ENCODE measurements around the gene TMEM38B. TPM values are rescaled to one million over a fixed set of nuclear protein-coding genes. Genes with fewer than 3 reads are reported as not detected.

The TMEM38B gene
- total RNA-seq, 1 donor from 2014 or later = 9.3 TPM

DNA sequence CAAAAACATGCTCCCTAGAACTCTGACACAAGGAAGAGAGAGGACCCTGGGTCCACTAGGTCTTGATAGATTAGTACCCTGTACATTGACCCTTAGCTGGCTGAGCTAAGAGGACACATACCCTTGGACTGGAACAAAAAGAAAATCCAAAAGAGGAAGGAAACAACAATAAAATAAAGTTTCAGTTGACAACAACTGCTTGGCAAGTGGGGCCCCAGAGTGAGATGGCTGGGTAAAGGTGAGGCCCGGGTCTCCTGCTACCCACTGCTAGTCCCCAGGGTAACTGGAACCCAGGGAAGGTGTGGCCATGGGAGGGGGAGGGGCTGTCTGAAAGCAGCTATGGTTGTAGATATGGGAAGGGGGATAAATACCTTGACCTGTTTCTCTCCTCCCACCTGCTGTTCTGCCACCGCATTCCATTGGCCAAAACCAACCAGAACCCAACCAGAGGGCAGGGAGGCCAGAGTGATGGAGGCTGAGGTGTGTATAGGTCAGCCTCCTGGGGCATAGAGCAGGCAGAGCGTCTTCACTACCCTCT is 20.4 kb upstream of the TMEM38B start:
- Histone ChIP-seq H3K4me3 (ENCODE audit: insufficient read depth, low read depth, low read length) (no peak overlapping the region), H3K4me1 (ENCODE audit: insufficient read depth, low read length) (no peaks in the 10 kb centered on the region), H3K4me2 (ENCODE audit: low read length) (no peak overlapping the region), H3K36me3 (ENCODE audit: insufficient read depth, low read length) (no peaks in the 10 kb centered on the region), H3K27me3 (ENCODE audit: insufficient read depth, low read length) (peaks cover 2% of the 10 kb centered on the region), H4K20me1 (ENCODE audit: insufficient read depth, low read length) (no peaks in the 10 kb centered on the region), H3K27ac (ENCODE audit: low read depth, low read length) (no peak overlapping the region), H3K9me3 (ENCODE audit: insufficient read depth, low read depth, low read length) (no peaks in the 10 kb centered on the region), H3K79me2 (ENCODE audit: insufficient read depth, low read length) (no peaks in the 10 kb centered on the region), H2AFZ (ENCODE audit: low read depth, low read length) (no peak overlapping the region), H3K9ac (ENCODE audit: low read length) (no peak overlapping the region)
- peaks cover 3% of the 10 kb centered on the region for H3K27me3 Mint-ChIP-seq (ENCODE audit: low read depth, unreplicated experiment)
- TF ChIP-seq, protein P1, sequence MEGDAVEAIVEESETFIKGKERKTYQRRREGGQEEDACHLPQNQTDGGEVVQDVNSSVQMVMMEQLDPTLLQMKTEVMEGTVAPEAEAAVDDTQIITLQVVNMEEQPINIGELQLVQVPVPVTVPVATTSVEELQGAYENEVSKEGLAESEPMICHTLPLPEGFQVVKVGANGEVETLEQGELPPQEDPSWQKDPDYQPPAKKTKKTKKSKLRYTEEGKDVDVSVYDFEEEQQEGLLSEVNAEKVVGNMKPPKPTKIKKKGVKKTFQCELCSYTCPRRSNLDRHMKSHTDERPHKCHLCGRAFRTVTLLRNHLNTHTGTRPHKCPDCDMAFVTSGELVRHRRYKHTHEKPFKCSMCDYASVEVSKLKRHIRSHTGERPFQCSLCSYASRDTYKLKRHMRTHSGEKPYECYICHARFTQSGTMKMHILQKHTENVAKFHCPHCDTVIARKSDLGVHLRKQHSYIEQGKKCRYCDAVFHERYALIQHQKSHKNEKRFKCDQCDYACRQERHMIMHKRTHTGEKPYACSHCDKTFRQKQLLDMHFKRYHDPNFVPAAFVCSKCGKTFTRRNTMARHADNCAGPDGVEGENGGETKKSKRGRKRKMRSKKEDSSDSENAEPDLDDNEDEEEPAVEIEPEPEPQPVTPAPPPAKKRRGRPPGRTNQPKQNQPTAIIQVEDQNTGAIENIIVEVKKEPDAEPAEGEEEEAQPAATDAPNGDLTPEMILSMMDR (IDR thresholded peaks at IDR 0.05; ENCODE audit: insufficient read depth, low read depth, low read length) = no peak
- TF ChIP-seq EZH2 (IDR thresholded peaks at IDR 0.05; ENCODE audit: insufficient read depth, low read length) = no peak
- FAIRE-seq (no peak), DNase-seq (ENCODE audit: low read depth) (no peak)
- H3K9me3 Mint-ChIP-seq (ENCODE audit: unreplicated experiment) = no peaks in the 10 kb centered on the region
- no peaks in the 10 kb centered on the region for H3K36me3 Mint-ChIP-seq (ENCODE audit: low read depth, unreplicated experiment)
- H3K4me1 Mint-ChIP-seq (ENCODE audit: low read depth, unreplicated experiment) = no peaks in the 10 kb centered on the region
- no peak overlapping the region for H3K4me3 Mint-ChIP-seq (ENCODE audit: unreplicated experiment)
- no peak overlapping the region for H3K27ac Mint-ChIP-seq (ENCODE audit: unreplicated experiment)

DNA sequence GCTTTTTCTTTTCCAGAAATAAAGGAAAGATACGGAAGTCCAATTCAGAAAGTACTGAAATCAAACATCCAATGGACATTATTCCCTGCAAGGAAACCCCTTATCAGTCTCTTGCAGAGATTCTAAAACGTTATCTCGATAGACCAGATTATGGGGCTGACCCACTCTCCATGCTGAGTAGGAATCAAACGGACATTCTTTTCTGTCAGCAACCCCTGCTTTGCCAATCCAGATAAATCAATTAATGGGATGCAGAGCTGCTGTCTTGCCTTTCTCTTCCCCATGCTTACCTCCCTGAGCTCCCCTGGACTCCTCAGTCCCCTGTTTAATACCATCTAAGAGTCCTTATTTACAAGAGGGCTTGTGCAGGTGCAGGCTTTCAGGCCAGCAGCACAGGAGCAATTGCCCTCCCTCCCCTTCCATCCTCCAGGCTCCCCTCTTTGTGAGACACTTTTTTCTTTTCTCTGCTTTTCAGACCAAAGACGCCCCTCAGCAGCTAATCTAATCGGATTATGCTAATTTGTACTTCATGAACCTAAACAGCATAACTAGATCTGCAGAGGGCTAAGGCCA is 17.9 kb upstream of the TMEM38B start:
- Histone ChIP-seq H3K27me3 (ENCODE audit: insufficient read depth, low read length) (peaks cover 2% of the 10 kb centered on the region), H3K9ac (ENCODE audit: low read length) (no peak overlapping the region), H2AFZ (ENCODE audit: low read depth, low read length) (no peak overlapping the region), H3K27ac (ENCODE audit: low read depth, low read length) (no peak overlapping the region), H3K4me3 (ENCODE audit: insufficient read depth, low read depth, low read length) (no peak overlapping the region), H3K9me3 (ENCODE audit: insufficient read depth, low read depth, low read length) (no peaks in the 10 kb centered on the region), H4K20me1 (ENCODE audit: insufficient read depth, low read length) (no peaks in the 10 kb centered on the region), H3K4me2 (ENCODE audit: low read length) (no peak overlapping the region), H3K79me2 (ENCODE audit: insufficient read depth, low read length) (no peaks in the 10 kb centered on the region), H3K4me1 (ENCODE audit: insufficient read depth, low read length) (no peaks in the 10 kb centered on the region), H3K36me3 (ENCODE audit: insufficient read depth, low read length) (no peaks in the 10 kb centered on the region)
- H3K27ac Mint-ChIP-seq (ENCODE audit: unreplicated experiment) = no peak overlapping the region
- peaks cover 3% of the 10 kb centered on the region for H3K27me3 Mint-ChIP-seq (ENCODE audit: low read depth, unreplicated experiment)
- DNase-seq (ENCODE audit: low read depth) = no peak
- no peaks in the 10 kb centered on the region for H3K4me1 Mint-ChIP-seq (ENCODE audit: low read depth, unreplicated experiment)
- H3K36me3 Mint-ChIP-seq (ENCODE audit: low read depth, unreplicated experiment) = no peaks in the 10 kb centered on the region
- no peak for FAIRE-seq
- no peak for TF ChIP-seq EZH2 (IDR thresholded peaks at IDR 0.05; ENCODE audit: insufficient read depth, low read length)
- TF ChIP-seq, protein P1 (IDR thresholded peaks at IDR 0.05; ENCODE audit: insufficient read depth, low read depth, low read length) = no peak
- H3K9me3 Mint-ChIP-seq (ENCODE audit: unreplicated experiment) = no peaks in the 10 kb centered on the region
- no peak overlapping the region for H3K4me3 Mint-ChIP-seq (ENCODE audit: unreplicated experiment)

GRCh38 chr9:105678163-105678562 is 16.2 kb upstream of the TMEM38B start:
- Histone ChIP-seq H3K4me3 (ENCODE audit: insufficient read depth, low read depth, low read length) (no peak overlapping the region), H3K79me2 (ENCODE audit: insufficient read depth, low read length) (no peaks in the 10 kb centered on the region), H3K27me3 (ENCODE audit: insufficient read depth, low read length) (no peaks in the 10 kb centered on the region), H3K4me2 (ENCODE audit: low read length) (no peak overlapping the region), H3K9me3 (ENCODE audit: insufficient read depth, low read depth, low read length) (no peaks in the 10 kb centered on the region), H2AFZ (ENCODE audit: low read depth, low read length) (no peak overlapping the region), H4K20me1 (ENCODE audit: insufficient read depth, low read length) (no peaks in the 10 kb centered on the region), H3K27ac (ENCODE audit: low read depth, low read length) (no peak overlapping the region), H3K4me1 (ENCODE audit: insufficient read depth, low read length) (no peaks in the 10 kb centered on the region), H3K36me3 (ENCODE audit: insufficient read depth, low read length) (no peaks in the 10 kb centered on the region), H3K9ac (ENCODE audit: low read length) (no peak overlapping the region)
- FAIRE-seq = no peak
- H3K4me3 Mint-ChIP-seq (ENCODE audit: unreplicated experiment) = no peak overlapping the region
- no peak for DNase-seq (ENCODE audit: low read depth)
- TF ChIP-seq, protein P1 (IDR thresholded peaks at IDR 0.05; ENCODE audit: insufficient read depth, low read depth, low read length) = no peak
- TF ChIP-seq EZH2 (IDR thresholded peaks at IDR 0.05; ENCODE audit: insufficient read depth, low read length) = no peak
- no peaks in the 10 kb centered on the region for H3K4me1 Mint-ChIP-seq (ENCODE audit: low read depth, unreplicated experiment)
- no peak overlapping the region for H3K27ac Mint-ChIP-seq (ENCODE audit: unreplicated experiment)
- no peaks in the 10 kb centered on the region for H3K36me3 Mint-ChIP-seq (ENCODE audit: low read depth, unreplicated experiment)
- peaks cover 3% of the 10 kb centered on the region for H3K27me3 Mint-ChIP-seq (ENCODE audit: low read depth, unreplicated experiment)
- H3K9me3 Mint-ChIP-seq (ENCODE audit: unreplicated experiment) = no peaks in the 10 kb centered on the region
